Right lobe of liver (tissue), 6 donors: ENCODE data around the gene DRP2. TPM values are rescaled to one million over a fixed set of nuclear protein-coding genes. Genes with fewer than 3 reads are reported as not detected.
"Not testable (repeated sequence)": the region's sequence is repeated elsewhere in the genome, so short reads cannot be mapped to it uniquely, and the experiment has no call there.

Source experiments
- ATAC-seq, 4 donors: fragments of 200-7000 bp; cut with Tn5 transposase; one replicate each; pipeline ENCODE4 v1.9.1; 2020; ENCODE audit warnings: mild to moderate bottlenecking in 4 of 4, moderate library complexity in 4 of 4
- DNase-seq, 3 donors: peaks; one replicate each; pipeline ENCODE4 v3.0.0-alpha.2; 2020
- H3K27ac ChIP-seq, 3 donors: fragments of 200-600 bp; one replicate each; pipeline ENCODE4 v1.8.0; 2022
- H3K27me3 ChIP-seq, 2 donors: fragments of 200-600 bp; one replicate each; pipeline ENCODE4 v1.8.0; 2022
- H3K36me3 ChIP-seq, 4 donors: fragments of 200-600 bp; sonication (generic) in 1 of 4; one replicate each; pipeline versions ENCODE4 v1.5.1 to v1.8.0; 2017 to 2022; ENCODE audit warnings: control low read depth in 1 of 4
- H3K4me1 ChIP-seq, 4 donors: fragments of 200-600 bp; sonication (generic) in 1 of 4; one replicate each; pipeline versions ENCODE4 v1.5.1 to v1.8.0; 2017 to 2022; ENCODE audit warnings: control low read depth in 1 of 4
- H3K4me3 ChIP-seq, 3 donors: fragments of 200-600 bp; one replicate each; pipeline ENCODE4 v1.8.0; 2022
- H3K9me3 ChIP-seq, 4 donors: fragments of 200-600 bp; sonication (generic) in 1 of 4; one replicate each; pipeline versions ENCODE4 v1.5.1 to v1.8.0; 2017 to 2022; ENCODE audit warnings: control low read depth in 1 of 4
- POLR2A ChIP-seq: fragments of 450-650 bp; IDR thresholded peaks from one replicate; pipeline ENCODE4 v1.6.1; 2017; ENCODE audit warnings: antibody characterized with exemption, mild to moderate bottlenecking
- WGBS: methylation state at CpG from one replicate; pipeline ENCODE4 v1.1.6; 2018; ENCODE audit warnings: low coverage, low lambda C conversion rate; ENCODE audit not compliant: insufficient coverage; ENCODE audit errors: missing lambda C conversion rate; 5-methylcytosine and 5-hydroxymethylcytosine counted together
- intact Hi-C, 2 donors: fragments of 100-400 bp; cut with DNase I; formaldehyde crosslinking; loops; one replicate each; pipeline versions ENCODE4 v1.11.2 to v1.14.1; 2022
- long read RNA-seq: library from polyadenylated mRNA; unstranded; transcript quantifications from one replicate; pipeline ENCODE4 v2.0.0, GENCODE V29; 2019
- total RNA-seq, 6 experiments: library from RNA; depleted of rRNA in 2 of 6; stranded (reverse); fragments of >200 nt in 2 of 6; fragmentation: NEBNext Ultra II Directional in 3 of 6; extraction: Animal tissue kit (Norgen Biotek cat#: 25700) in 3 of 6; gene quantifications; one replicate each; pipeline versions ENCODE4 v1.1.0 to v1.2.4, GENCODE V29; 2016 to 2023
- TF ChIP-seq, protein P1 (sequence below), 4 donors: fragments of 200-600 bp in 3 of 4; fragments of 450-650 bp in 1 of 4; IDR thresholded peaks; one replicate each; pipeline versions ENCODE4 v1.5.1 to v1.8.0; 2016 to 2022; ENCODE audit warnings: antibody characterized with exemption in 4 of 4, mild to moderate bottlenecking in 2 of 4
- donor health status: DM: no; HTN: yes; CAD: no.
- donor health status: DM: no; HTN: no; CAD: no.
- donor health status: DM: no; HTN: no; CAD: no.
- donor health status: DM: no; HTN: yes; CAD: no.
- donor health status: DM: no; HTN: yes; CAD: no.

Gene DRP2, protein sequence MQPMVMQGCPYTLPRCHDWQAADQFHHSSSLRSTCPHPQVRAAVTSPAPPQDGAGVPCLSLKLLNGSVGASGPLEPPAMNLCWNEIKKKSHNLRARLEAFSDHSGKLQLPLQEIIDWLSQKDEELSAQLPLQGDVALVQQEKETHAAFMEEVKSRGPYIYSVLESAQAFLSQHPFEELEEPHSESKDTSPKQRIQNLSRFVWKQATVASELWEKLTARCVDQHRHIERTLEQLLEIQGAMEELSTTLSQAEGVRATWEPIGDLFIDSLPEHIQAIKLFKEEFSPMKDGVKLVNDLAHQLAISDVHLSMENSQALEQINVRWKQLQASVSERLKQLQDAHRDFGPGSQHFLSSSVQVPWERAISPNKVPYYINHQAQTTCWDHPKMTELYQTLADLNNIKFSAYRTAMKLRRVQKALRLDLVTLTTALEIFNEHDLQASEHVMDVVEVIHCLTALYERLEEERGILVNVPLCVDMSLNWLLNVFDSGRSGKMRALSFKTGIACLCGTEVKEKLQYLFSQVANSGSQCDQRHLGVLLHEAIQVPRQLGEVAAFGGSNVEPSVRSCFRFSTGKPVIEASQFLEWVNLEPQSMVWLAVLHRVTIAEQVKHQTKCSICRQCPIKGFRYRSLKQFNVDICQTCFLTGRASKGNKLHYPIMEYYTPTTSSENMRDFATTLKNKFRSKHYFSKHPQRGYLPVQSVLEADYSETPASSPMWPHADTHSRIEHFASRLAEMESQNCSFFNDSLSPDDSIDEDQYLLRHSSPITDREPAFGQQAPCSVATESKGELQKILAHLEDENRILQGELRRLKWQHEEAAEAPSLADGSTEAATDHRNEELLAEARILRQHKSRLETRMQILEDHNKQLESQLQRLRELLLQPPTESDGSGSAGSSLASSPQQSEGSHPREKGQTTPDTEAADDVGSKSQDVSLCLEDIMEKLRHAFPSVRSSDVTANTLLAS
- total RNA-seq = not detected
- long read RNA-seq = 0 reads

DNA sequence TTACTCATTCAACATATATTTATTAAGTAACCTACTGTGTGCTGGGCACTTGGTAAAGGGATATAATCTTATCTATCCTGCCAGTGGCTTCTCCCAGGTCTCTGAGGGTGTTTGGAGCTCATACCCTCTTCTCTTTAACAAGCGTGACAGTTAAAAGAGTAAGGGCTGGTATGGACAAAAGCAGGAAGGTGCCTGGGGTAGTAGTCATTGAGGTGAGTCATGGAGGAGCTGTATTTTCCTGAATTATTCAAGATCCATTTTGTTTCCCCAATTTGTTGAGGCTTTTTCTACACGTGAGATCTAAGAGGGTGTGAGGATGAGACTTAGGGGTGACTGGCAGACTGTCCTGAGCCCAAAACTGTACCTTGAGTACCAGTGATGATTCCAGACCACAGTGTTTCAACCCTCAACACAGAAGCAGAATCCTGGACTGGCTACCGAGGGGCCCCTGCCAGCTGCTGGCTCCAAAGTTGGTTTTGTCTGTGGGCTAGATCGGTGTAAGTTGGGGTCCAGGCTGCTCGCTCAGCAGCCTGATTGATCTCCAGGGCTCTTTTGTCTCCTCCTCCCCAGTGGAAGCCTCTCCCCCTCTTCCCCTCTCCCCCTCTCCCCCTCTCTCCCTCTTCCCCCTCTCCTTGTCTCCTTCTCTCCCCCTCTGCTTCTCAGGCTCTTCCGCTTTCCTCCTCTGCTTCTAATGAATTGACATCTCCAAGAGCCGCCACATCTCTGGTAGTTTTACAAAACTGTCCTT lies at the start of gene DRP2:
DRP2 (plus strand) TSS at position 671 of the 748 bp plus-strand sequence. CDS start 11,862 bp downstream, outside the sequence.
- TF ChIP-seq POLR2A = no peak
- TF ChIP-seq, protein P1, sequence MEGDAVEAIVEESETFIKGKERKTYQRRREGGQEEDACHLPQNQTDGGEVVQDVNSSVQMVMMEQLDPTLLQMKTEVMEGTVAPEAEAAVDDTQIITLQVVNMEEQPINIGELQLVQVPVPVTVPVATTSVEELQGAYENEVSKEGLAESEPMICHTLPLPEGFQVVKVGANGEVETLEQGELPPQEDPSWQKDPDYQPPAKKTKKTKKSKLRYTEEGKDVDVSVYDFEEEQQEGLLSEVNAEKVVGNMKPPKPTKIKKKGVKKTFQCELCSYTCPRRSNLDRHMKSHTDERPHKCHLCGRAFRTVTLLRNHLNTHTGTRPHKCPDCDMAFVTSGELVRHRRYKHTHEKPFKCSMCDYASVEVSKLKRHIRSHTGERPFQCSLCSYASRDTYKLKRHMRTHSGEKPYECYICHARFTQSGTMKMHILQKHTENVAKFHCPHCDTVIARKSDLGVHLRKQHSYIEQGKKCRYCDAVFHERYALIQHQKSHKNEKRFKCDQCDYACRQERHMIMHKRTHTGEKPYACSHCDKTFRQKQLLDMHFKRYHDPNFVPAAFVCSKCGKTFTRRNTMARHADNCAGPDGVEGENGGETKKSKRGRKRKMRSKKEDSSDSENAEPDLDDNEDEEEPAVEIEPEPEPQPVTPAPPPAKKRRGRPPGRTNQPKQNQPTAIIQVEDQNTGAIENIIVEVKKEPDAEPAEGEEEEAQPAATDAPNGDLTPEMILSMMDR (IDR thresholded peaks at IDR 0.05) = no peak
- 39% methylated on average over 3 of the region's 7 CpGs for WGBS
- Histone ChIP-seq H3K27ac (no peak within 1 kb of the TSS), H3K4me3 (no peak within 1 kb of the TSS), H3K36me3 (no peaks in the 10 kb centered on the region), H3K4me1 (no peaks in the 10 kb centered on the region), H3K9me3 (no peaks in the 10 kb centered on the region), H3K27me3 (no peaks in the 10 kb centered on the region)
- ATAC-seq = no peak
- no peak for DNase-seq
- intact Hi-C loops = no loop called here

- Histone ChIP-seq H3K9me3 (no peaks in the 10 kb centered on the region), H3K4me3 (no peak overlapping the region), H3K36me3 (no peaks in the 10 kb centered on the region), H3K4me1 (no peaks in the 10 kb centered on the region), H3K27ac (no peak overlapping the region), H3K27me3 (no peaks in the 10 kb centered on the region)
- intact Hi-C loops = no loop called here
- TF ChIP-seq POLR2A = no peak
- TF ChIP-seq, protein P1 (IDR thresholded peaks at IDR 0.05) = no peak
- no peak for DNase-seq
- 51% methylated on average over 4 of the region's 4 CpGs for WGBS
- no peak for ATAC-seq
Measured at GRCh38 chrX:101171883-101172400, 47.6 kb upstream of the DRP2 start.

GRCh38 chrX:101176439-101176838 lies 43.1 kb upstream of the DRP2 start:
- H3K4me3 ChIP-seq = no peak overlapping the region
- intact Hi-C loops = no loop called here
- no peaks in the 10 kb centered on the region for H3K9me3 ChIP-seq
- no peaks in the 10 kb centered on the region for H3K36me3 ChIP-seq
- H3K27ac ChIP-seq = no peak overlapping the region
- WGBS = 64% methylated on average over 3 of the region's 3 CpGs
- DNase-seq (no peak), ATAC-seq (no peak)
- no peak for TF ChIP-seq POLR2A
- TF ChIP-seq, protein P1 (IDR thresholded peaks at IDR 0.05) = no peak
- H3K27me3 ChIP-seq = no peaks in the 10 kb centered on the region
- no peaks in the 10 kb centered on the region for H3K4me1 ChIP-seq

DNA sequence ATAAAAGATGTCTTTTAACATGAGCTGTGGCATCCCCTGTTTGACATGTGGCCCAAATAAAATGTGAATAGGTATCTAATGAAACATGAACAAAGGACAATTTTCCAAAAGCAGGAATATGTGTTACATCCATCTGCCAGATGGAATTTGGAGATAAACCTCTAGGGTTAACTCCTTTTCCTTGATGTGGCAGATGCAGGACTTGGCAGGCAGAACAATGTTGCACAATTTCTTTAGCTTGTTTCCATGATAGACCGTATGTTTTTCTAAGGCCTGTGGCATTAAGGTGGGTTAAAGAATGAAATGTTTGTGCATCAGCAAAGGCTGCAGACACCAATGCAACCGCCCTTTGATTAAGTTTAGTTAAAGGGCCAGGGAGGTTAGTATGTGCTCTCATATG lies 34.7 kb upstream of the DRP2 start:
- H3K27ac ChIP-seq, H3K9me3 ChIP-seq, H3K36me3 ChIP-seq, H3K4me1 ChIP-seq, intact Hi-C loops, ATAC-seq, H3K4me3 ChIP-seq, DNase-seq, H3K27me3 ChIP-seq: not testable (repeated sequence)
- 42% methylated on average over 2 of the region's 2 CpGs for WGBS

GRCh38 chrX:101187961-101188360 lies 31.6 kb upstream of the DRP2 start:
- H3K4me1 ChIP-seq, H3K27ac ChIP-seq, H3K9me3 ChIP-seq, ATAC-seq, H3K36me3 ChIP-seq, intact Hi-C loops, H3K4me3 ChIP-seq, DNase-seq: not testable (repeated sequence)
- peaks cover 0 to 14% of the 10 kb centered on the region in 2 donors for H3K27me3 ChIP-seq
- WGBS = 39% methylated on average over 5 of the region's 5 CpGs
